Superior temporal gyrus (tissue), 1 donor: ENCODE data around the gene FAM83F.
"Not testable (repeated sequence)": the region's sequence is repeated elsewhere in the genome, so short reads cannot be mapped to it uniquely, and the experiment has no call there.

Experiments used
- DNase-seq: peaks from one replicate; pipeline ENCODE4 v3.0.0-alpha.2; 2016; ENCODE audit errors: extremely low spot score

The FAM83F gene

GRCh38 chr22:39994566-39995392 lies at the start of gene FAM83F:
Gene FAM83F (plus strand): TSS chr22:39994954. CDS start chr22:39995043, 89 bp downstream.
- DNase-seq: no peak

DNA sequence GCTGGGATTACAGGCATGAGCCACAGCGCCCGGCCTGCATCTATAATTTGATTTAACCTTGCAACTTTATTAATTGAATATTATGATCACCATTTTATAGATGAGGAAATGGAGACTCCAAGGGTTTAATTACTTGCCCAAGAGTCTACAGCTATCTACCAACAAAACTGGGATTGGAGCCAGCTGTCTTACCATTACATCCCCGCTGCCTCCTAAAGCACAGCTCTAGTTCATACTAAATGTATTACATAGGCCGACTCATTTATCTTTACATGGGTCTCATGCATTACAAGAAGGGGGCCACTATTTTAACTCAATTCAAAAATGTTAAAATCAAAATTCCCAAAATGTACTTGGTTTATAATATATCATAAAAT lies 48.6 kb upstream of the FAM83F start:
- DNase-seq: no peak

- DNase-seq: no peak
These were observed 48.1 kb upstream of the FAM83F start for GRCh38 chr22:39946503-39947219.

GRCh38 chr22:39947220-39948216 lies 47.2 kb upstream of the FAM83F start:
- no peak for DNase-seq

DNA sequence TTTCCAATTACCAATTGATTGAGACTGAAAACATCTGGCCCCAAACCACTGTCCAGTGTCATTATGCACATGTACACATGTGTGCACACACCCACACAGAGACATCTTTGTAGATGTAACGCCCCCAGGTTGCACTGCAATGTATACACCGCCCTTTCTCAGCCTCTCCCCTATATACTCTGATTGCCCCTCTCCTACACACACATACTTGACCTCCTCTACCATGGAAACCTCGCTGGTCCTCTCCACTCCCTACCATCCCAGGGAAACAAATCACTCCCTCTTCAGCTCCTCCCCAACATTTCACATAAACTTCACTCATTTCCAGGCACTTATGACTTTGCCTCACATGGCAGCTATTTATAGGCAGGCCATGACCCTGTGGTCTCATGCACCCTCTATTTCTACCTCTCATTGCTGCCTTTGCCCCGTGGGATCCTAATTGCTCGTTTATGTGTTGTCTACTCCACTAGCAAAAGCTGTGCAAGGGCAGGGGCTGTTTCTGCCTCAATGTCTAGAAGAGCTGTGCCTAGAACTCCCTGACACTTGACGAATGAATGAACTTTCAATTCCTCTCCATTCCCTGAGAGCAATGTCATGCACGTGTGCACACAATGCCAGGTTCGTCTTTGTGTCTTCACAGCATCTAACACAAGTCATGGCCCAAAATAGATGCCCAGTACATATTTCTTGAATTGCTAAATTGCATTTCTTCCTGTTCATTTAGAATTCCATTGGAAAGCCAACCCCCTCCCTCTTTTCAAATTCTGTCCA lies 44.6 kb upstream of the FAM83F start:
- no peak for DNase-seq

GRCh38 chr22:39951603-39952293 lies 43.0 kb upstream of the FAM83F start:
- not testable (repeated sequence) for DNase-seq

DNA sequence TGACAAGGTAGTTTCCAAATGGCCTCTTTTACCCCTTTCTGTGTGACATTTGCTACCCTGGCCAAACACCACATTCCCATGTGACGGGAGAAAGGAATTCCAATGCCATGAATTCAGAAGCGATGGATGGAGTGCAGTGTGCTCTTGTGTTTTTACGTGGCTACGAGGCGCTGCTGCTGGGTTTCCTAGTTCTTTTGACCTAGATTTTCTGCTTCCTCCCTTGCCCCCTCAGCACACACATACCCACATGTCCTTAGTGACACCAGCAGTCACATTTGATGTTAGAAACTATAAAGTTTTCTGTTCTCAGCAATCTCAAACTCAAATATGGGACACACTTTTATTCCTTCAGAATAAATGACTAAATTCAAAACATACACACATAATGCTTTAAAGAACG lies 42.4 kb upstream of the FAM83F start:
- no peak for DNase-seq

GRCh38 chr22:39953101-39953500 lies 41.7 kb upstream of the FAM83F start:
- DNase-seq: peak; percentile 34

DNA sequence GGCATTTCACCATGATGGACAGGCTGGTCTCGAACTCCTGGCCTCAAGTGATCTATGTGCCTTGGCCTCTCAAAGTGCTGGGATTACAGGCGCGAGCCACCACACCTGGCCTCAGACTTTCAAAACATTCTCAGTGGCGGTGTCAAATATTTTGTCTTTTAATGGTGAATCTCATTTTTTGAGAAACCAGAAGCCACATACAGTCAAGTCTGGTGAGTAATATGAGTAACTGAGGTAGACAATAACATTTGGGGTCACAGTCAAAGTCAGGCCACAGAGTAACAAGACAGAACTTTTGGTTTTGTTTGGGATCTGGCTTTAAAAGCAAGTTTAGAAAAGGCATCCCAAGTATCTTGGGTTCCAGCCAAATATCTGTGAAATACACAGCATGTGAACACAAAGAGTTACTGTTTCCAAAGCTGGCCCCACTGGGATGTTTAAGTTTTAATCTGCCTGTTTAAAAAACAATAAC lies 40.1 kb upstream of the FAM83F start:
- DNase-seq: no peak

GRCh38 chr22:39955675-39956074 lies 39.1 kb upstream of the FAM83F start:
- DNase-seq: no peak

GRCh38 chr22:39956932-39957664 lies 37.7 kb upstream of the FAM83F start:
- DNase-seq: no peak

GRCh38 chr22:39958009-39958711 lies 36.6 kb upstream of the FAM83F start:
- DNase-seq: no peak

DNA sequence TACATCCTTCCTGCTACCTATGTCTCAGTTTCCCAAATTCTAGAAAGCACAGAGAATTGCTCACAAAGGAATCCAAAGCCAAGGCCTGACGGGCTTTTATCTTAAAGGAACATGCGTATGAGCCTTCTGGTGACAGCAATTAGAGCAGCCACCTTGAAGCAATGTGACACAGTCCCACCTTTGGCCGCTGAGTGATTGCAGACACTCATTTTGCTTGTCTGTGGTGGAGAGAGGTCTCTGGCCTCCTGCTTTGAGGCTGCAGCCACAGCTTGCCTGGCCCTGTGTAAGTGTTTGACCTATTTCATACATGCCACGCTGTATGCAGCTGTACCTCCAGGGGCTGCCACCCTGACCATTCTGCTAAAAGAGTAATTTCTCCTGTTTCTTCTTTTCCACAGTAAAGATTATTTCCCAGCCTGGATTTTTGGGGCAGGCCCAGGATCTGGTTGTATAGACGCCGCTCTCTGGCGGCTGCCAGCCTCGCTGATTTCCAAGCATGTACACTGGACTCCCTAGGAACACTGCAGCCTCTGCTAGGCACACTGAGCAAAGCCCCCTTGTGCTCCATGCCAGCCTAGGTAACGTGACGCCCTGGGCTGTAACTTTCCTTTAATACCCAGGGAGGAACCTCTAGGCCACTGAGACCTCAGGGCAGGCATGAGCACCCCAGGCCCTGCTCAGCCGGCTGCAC lies 35.7 kb upstream of the FAM83F start:
- DNase-seq: no peak

DNA sequence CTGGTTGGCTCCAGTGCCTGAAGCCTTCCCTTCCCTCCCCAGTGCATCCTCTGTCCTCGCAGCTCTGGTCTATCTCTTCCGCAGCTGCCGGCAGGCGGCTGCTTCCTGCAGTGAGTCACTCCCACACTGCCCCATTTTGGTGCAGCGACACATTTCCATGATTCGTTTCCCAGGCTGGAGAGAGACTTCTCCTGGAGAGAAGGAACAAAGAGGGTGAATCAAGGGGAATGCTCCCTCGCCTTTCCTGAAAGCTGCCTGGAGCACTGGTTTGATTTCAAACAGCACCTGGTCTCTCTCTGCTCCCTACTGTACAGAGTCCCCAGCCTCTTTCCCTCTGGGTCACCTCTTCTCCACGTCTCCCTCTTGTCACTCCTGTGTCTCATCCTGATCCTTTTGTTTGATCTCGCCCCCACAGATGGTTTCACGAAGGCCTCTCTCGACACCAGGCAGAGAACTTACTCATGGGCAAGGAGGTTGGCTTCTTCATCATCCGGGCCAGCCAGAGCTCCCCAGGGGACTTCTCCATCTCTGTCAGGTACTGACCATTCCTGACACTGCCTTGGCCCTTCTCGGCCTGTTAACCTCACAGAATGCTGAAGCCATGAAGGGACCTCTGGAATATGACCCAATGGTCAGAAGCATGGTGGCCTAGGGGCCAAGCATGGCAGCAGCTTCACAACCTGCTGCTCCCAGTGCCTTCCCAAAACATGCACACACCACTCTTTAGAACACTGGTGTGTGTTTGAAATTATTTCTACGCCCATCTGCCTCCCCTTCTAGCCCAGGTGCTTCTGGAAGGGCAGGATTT lies 34.9 kb upstream of the FAM83F start, which contains the start of gene TMA7B:
Gene TMA7B (plus strand): TSS at position 758 of the 808 bp plus-strand sequence. CDS start 3,978 bp downstream, outside the sequence.
- DNase-seq: peak; percentile 65

GRCh38 chr22:39960791-39961746 lies 33.7 kb upstream of the FAM83F start:
- DNase-seq: no peak

DNA sequence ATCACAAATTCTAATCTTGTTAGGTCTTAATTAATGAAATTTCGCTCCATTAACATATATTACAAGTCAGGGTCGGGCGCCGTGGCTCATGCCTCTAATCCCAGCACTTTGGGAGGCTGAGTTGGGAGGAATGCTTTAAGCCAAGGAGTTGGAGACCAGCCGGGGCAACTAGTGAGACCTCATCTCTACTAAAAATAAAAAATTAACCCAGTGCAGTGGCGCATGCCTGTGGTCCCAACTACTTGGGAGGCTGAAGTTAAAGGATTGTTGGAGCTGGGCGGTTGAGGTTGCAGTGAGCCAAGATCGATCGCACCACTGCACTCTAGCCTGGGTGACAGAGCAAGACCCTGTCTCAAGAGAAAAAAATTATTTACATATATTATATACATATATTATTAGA lies 32.7 kb upstream of the FAM83F start:
- no peak for DNase-seq
